ENCODE results near the gene RRP1B.

DNA sequence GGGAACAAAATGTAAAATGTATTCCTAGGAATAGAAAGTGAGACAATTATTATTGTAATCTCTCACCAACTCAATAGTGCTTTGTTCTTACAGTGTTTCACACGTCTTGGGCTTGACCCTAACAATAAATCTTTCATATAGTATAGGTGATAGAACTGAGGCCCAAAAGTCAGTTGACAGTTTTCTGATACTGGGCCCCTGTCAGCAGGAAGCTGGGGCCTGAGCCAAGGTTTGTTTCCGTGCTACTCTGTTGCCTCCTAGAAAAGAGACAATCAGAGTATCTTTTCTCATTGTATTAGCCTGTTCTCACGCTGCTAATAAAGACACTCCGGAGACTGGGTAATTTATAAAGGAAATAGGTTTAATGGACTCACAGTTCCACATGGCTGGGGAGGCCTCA, 5.0 kb downstream of the RRP1B start:
- TF ChIP-seq ZNF274 (IDR thresholded peaks at IDR 0.05; ENCODE audit: low read depth, low read length) = no peak
- no peak for TF ChIP-seq SUZ12 (IDR thresholded peaks at IDR 0.05; ENCODE audit: extremely low read depth, insufficient read depth, insufficient read length)
- no peak for TF ChIP-seq YY1 (IDR thresholded peaks at IDR 0.05; ENCODE audit: insufficient read depth, insufficient read length)
